ENCODE results near the gene PIGU.

The PIGU gene

DNA sequence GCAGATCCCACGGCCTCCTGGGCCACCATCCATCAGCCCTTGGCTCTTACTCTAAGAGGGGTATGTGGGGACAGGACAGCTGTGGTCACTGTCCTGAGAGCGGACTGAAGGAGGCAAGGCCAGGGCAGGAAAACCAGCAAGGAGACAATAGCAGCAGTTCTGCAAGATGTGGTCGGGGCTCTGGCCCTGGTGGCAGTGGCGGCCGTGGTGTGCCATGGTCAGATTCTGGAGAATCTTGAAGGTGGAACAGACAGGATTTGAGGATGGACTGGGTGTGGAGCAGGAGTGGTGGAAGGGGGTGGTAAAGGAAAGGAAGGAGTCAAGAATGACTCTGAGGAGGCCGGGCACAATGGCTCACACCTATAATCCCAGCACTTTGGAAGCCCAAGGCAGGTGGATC, 124.3 kb downstream of the PIGU start:
- TF ChIP-seq FOXP2 (optimal IDR thresholded peaks at IDR 0.05; ENCODE audit: borderline replicate concordance, extremely low read depth, extremely low read length, insufficient read depth) (no peak), SIN3A (IDR thresholded peaks at IDR 0.05; ENCODE audit: borderline replicate concordance, insufficient read depth, low read length) (no peak), TAF1 (IDR thresholded peaks at IDR 0.05; ENCODE audit: borderline replicate concordance, insufficient read depth, low read length) (no peak), REST (IDR thresholded peaks at IDR 0.05; ENCODE audit: insufficient read depth in 1 of 2, low read depth in 2 of 2, low read length in 2 of 2) (no peak), POLR2AphosphoS5 (IDR thresholded peaks at IDR 0.05; ENCODE audit: low read depth, low read length) (no peak)

DNA sequence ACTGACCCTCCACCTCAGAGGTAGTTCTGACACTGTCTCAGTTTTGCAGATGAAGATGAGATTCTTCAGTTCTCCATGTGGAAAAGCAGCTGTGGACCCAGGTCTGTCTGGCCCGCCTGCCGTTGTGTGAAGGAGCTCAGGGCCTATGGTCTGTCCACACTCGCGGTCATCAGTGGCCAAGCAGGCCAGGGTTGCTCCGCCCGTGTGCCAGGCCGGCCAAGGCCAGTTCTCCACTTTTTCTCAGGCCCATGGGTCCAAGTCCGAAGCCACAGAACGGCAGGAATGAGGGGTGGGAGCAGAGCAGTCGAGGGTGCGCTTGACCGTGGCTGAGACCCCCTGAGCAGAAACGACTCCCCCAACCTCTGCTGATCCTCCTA, 127.0 kb downstream of the PIGU start:
- TF ChIP-seq SIN3A (IDR thresholded peaks at IDR 0.05; ENCODE audit: borderline replicate concordance, insufficient read depth, low read length), result no peak
- no peak for TF ChIP-seq POLR2AphosphoS5 (IDR thresholded peaks at IDR 0.05; ENCODE audit: low read depth, low read length)

GRCh38 chr20:34549291-34549928, 127.5 kb downstream of the PIGU start:
- TF ChIP-seq FOXP2 (optimal IDR thresholded peaks at IDR 0.05; ENCODE audit: borderline replicate concordance, extremely low read depth, extremely low read length, insufficient read depth) (no peak), POLR2AphosphoS5 (IDR thresholded peaks at IDR 0.05; ENCODE audit: low read depth, low read length) (no peak), TAF1 (IDR thresholded peaks at IDR 0.05; ENCODE audit: borderline replicate concordance, insufficient read depth, low read length) (no peak), SIN3A (IDR thresholded peaks at IDR 0.05; ENCODE audit: borderline replicate concordance, insufficient read depth, low read length) (no peak), REST (IDR thresholded peaks at IDR 0.05; ENCODE audit: insufficient read depth in 1 of 2, low read depth in 2 of 2, low read length in 2 of 2) (no peak)

DNA sequence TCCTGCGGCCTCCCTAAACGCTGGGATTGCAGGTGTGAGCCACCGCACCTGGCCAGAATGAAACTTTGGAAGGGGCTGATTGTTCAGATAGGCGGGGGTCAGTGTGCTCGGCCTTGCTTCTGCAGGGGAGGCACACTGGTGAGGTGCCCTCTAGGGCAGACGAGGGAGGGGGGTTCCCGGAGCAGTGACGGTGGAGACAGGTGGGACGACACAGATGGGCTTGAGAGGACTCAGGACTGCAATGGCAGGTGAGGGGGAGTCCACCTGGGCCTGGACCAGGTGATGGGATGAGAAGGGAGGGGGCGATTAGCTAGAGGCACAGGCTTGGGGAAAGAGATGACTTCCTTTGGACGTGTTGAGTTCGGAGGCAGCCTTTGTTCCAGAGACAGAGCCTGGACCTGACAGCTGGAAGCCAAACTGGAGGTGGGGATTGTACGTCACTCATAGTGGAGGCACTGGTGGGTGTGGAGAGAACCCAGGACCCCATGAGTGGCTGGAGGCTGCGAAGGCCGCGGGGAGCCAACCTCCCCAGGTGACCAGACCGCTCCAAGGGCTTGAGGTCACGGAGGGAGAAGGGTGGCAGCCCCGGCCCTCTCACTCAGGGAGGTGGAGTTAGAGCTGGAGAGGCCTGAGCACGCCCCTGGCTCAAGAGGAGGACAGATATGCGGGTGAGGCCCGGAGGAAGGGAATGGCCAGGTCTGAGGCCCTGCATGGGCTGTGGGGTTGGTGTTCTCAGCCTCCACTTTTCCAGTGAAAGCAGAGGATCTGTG, 128.9 kb downstream of the PIGU start:
- TF ChIP-seq REST (IDR thresholded peaks at IDR 0.05; ENCODE audit: insufficient read depth in 1 of 2, low read depth in 2 of 2, low read length in 2 of 2), result no peak
- TF ChIP-seq TAF1 (IDR thresholded peaks at IDR 0.05; ENCODE audit: borderline replicate concordance, insufficient read depth, low read length), result no peak
- TF ChIP-seq SIN3A (IDR thresholded peaks at IDR 0.05; ENCODE audit: borderline replicate concordance, insufficient read depth, low read length), result no peak
- TF ChIP-seq FOXP2 (optimal IDR thresholded peaks at IDR 0.05; ENCODE audit: borderline replicate concordance, extremely low read depth, extremely low read length, insufficient read depth), result no peak
- no peak for TF ChIP-seq POLR2AphosphoS5 (IDR thresholded peaks at IDR 0.05; ENCODE audit: low read depth, low read length)

DNA sequence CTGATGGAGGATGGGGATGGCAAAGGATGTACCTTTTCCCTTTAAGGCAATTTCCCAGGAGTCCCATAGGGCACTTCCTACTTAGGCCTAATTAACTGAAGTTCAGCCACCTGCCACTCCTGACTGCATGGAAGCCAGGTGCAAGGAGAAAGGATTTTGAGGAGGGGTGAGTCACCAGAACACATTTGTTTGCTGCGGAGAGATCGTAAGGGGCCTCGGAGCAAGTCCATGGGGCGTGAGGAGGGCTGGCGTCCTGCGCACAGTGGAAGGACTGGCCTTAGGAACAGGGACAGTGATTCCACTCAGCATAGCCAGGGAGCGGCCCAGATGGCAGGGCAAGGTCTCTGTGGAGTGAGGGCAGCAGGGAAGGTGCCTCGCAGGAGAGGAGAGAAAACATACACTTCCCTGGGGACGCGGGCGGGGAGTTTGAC, 130.1 kb downstream of the PIGU start:
- TF ChIP-seq REST (IDR thresholded peaks at IDR 0.05; ENCODE audit: insufficient read depth in 1 of 2, low read depth in 2 of 2, low read length in 2 of 2) (no peak), SIN3A (IDR thresholded peaks at IDR 0.05; ENCODE audit: borderline replicate concordance, insufficient read depth, low read length) (no peak), POLR2AphosphoS5 (IDR thresholded peaks at IDR 0.05; ENCODE audit: low read depth, low read length) (no peak), FOXP2 (optimal IDR thresholded peaks at IDR 0.05; ENCODE audit: borderline replicate concordance, extremely low read depth, extremely low read length, insufficient read depth) (no peak), TAF1 (IDR thresholded peaks at IDR 0.05; ENCODE audit: borderline replicate concordance, insufficient read depth, low read length) (no peak)

Data from PFSK-1 (cell line).